Bronchial epithelial cell (primary cell): ENCODE data around the gene NXNL2. TPM values are rescaled to one million over a fixed set of nuclear protein-coding genes. Genes with fewer than 3 reads are reported as not detected.
A peak's percentile ranks its signal among the peaks of the same experiment; 100 is the strongest.

Experiments used
- DNase-seq: peaks from one replicate; pipeline ENCODE4 v3.0.0-alpha.2; 2010; ENCODE audit warnings: low read depth
- FAIRE-seq: peaks from 2 replicates; lab custom pipeline; 2011; peaks lifted over from hg19 to GRCh38; lab: Jason Lieb, UNC
- H3K27me3 ChIP-seq: 2 replicates; pipeline ENCODE4 v1.5.1; 2011; ENCODE audit warnings: low read length; ENCODE audit not compliant: control insufficient read depth, insufficient read depth
- H3K36me3 ChIP-seq: 2 replicates; pipeline ENCODE4 v1.5.1; 2011; ENCODE audit warnings: low read length; ENCODE audit not compliant: control insufficient read depth, insufficient read depth
- H3K4me3 ChIP-seq: 2 replicates; pipeline ENCODE4 v1.5.1; 2011; ENCODE audit warnings: mild to moderate bottlenecking, low read depth, low read length, control low read depth
- CTCF ChIP-seq: IDR thresholded peaks from 2 replicates; pipeline ENCODE4 v1.5.1; 2011; ENCODE audit warnings: mild to moderate bottlenecking, moderate library complexity, low read length, control low read depth, inconsistent platforms; ENCODE audit not compliant: insufficient read depth, severe bottlenecking
- total RNA-seq: library from RNA; depleted of rRNA; stranded (reverse); fragments of >200 nt; gene quantifications from 2 replicates; pipeline ENCODE4 v1.2.1, GENCODE V29; 2014

The NXNL2 gene
- total RNA-seq, 1 donor from 2014 or later, result not detected

- FAIRE-seq (no peak), DNase-seq (no peak)
- no peaks in the 10 kb centered on the region for H3K36me3 ChIP-seq
- no peaks in the 10 kb centered on the region for H3K27me3 ChIP-seq
- TF ChIP-seq CTCF, result no peak
- H3K4me3 ChIP-seq, result no peak overlapping the region
Observed at GRCh38 chr9:88527618-88528017, 7.4 kb upstream of the NXNL2 start.

DNA sequence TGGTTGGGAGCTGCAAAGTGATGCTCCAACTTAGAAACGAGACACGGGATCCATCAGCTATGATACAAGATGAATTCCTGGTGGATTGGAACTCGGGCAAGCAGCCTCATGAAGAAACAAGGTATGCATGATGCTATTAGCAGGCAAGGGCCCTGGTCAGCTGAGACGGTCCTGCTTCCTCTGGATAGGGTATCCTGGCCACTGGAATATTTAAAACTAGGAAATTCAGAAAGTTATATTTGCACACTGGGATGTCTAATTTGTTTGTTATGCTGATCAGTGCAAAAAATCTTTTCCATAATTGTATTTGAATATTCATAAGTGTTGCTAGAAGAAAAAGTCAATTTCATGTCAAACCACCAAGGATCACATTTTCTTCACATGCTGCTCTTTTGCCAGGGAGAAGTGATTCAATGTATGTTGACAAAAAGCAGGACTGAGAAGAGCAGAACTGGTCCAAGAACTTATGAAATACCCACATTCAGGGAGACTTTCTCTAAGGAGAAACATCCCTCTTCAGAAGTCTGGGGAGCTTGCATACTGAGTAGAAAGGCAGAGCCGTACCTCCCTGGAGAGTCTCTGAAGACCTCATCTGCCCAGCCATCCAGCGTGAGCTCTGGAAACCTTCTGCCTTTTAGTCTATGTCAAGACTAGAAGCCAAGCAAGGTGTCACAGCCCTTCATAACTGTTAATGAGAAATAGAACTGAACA is 6.7 kb upstream of the NXNL2 start:
- TF ChIP-seq CTCF, result no peak

GRCh38 chr9:88529496-88529895 is 5.5 kb upstream of the NXNL2 start:
- DNase-seq, result no peak
- H3K27me3 ChIP-seq, result no peaks in the 10 kb centered on the region
- H3K36me3 ChIP-seq, result no peaks in the 10 kb centered on the region
- no peak overlapping the region for H3K4me3 ChIP-seq
- no peak for FAIRE-seq
- no peak for TF ChIP-seq CTCF

More for the DNA sequence above, 6.7 kb upstream of the NXNL2 start:
- no peaks in the 10 kb centered on the region for H3K36me3 ChIP-seq
- no peak overlapping the region for H3K4me3 ChIP-seq
- H3K27me3 ChIP-seq, result no peaks in the 10 kb centered on the region
- FAIRE-seq (no peak), DNase-seq (no peak)

- peak; percentile 17 for DNase-seq
- FAIRE-seq, result no peak
Observed at GRCh38 chr9:88530051-88530450, 4.9 kb upstream of the NXNL2 start.

GRCh38 chr9:88531920-88532698 is 2.9 kb upstream of the NXNL2 start:
- FAIRE-seq (no peak), DNase-seq (peak; percentile 29)
- Histone ChIP-seq H3K36me3 (no peaks in the 10 kb centered on the region), H3K27me3 (no peaks in the 10 kb centered on the region), H3K4me3 (no peak overlapping the region)
- TF ChIP-seq CTCF, result no peak

More at GRCh38 chr9:88530051-88530450, 4.9 kb upstream of the NXNL2 start:
- Histone ChIP-seq H3K36me3 (no peaks in the 10 kb centered on the region), H3K4me3 (no peak overlapping the region), H3K27me3 (no peaks in the 10 kb centered on the region)
- TF ChIP-seq CTCF, result no peak
